Dendritic cell treated with granulocyte-macrophage colony-stimulating factor and Interleukin-4, amounts not matched to agents 40 ng/mL and 50 ng/mL, for 4 days (primary cell): ENCODE results near the gene ZBTB20.

ENCODE experiments used
- H3K27ac Mint-ChIP-seq: one replicate; pipeline ENCODE4 v1.8.0; 2022; ENCODE audit warnings: mild to moderate bottlenecking, mixed read lengths
- H3K27me3 Mint-ChIP-seq: one replicate; pipeline ENCODE4 v1.8.0; 2022; ENCODE audit warnings: mild to moderate bottlenecking, mixed read lengths
- H3K36me3 Mint-ChIP-seq: one replicate; pipeline ENCODE4 v1.8.0; 2022; ENCODE audit warnings: low read depth, mixed read lengths
- H3K4me1 Mint-ChIP-seq: one replicate; pipeline ENCODE4 v1.8.0; 2022; ENCODE audit warnings: low read depth, mixed read lengths
- H3K4me3 Mint-ChIP-seq: one replicate; pipeline ENCODE4 v1.8.0; 2022; ENCODE audit warnings: mild to moderate bottlenecking, moderate library complexity, mixed read lengths
- H3K9me3 Mint-ChIP-seq: one replicate; pipeline ENCODE4 v1.8.0; 2022; ENCODE audit warnings: mixed read lengths
- intact Hi-C: fragments of 100-400 bp; cut with micrococcal nuclease; formaldehyde crosslinking; loops from one replicate; pipeline ENCODE4 v1.15.0; 2022

Gene ZBTB20

DNA sequence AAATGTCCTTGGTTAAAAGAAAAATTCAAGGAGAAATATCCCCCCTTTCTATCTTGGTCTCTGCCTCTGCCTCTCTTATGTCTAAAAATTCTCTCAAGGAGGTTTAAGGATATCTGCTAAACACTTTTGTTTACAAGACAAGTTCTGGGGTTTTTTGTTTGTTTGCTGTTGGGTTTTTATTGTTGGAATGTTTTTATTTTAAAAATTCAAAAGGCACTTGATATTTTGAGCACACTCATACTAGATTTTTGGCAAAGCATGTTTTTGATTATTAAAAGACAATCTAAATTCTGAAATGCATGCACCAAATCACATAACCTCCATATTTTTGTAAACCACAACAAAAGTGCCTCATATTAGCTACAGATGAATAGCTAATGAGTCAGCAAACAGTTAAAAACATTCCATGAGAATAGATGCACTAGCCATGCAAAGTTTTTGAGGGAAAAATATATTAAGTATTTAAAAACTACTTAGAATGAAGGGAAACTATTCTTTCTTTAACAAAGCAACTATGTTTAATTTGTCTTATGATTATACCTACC, 84.6 kb downstream of the ZBTB20 start:
- H3K27me3 Mint-ChIP-seq: no peaks in the 10 kb centered on the region
- H3K36me3 Mint-ChIP-seq: peaks cover 6% of the 10 kb centered on the region
- H3K4me3 Mint-ChIP-seq: no peak overlapping the region
- H3K27ac Mint-ChIP-seq: no peak overlapping the region
- intact Hi-C loops: no loop called here
- peaks cover 19% of the 10 kb centered on the region for H3K9me3 Mint-ChIP-seq
- H3K4me1 Mint-ChIP-seq: peaks cover 13% of the 10 kb centered on the region

DNA sequence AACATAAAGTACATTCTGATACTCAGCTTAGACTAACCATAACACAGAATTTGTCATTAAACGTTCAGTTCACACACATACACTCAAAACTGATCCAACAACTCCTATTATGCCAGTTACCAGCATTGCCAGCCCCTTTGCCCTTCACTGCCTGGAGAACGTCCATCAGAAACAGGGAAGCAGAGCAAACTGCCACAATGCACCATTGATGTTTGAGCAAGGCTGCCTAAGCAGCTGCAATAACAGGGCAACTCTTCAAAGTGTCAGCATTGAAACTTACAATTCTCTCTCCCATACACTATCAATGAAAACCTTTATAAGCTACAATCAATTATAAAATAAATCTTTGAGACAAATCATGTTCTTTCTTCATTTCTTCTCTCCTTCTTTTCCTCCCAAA, 85.1 kb downstream of the ZBTB20 start:
- no peaks in the 10 kb centered on the region for H3K27me3 Mint-ChIP-seq
- H3K36me3 Mint-ChIP-seq: peaks cover 6% of the 10 kb centered on the region
- intact Hi-C loops: no loop called here
- H3K9me3 Mint-ChIP-seq: peaks cover 19% of the 10 kb centered on the region
- H3K4me3 Mint-ChIP-seq: no peak overlapping the region
- H3K4me1 Mint-ChIP-seq: peaks cover 13% of the 10 kb centered on the region
- H3K27ac Mint-ChIP-seq: no peak overlapping the region

DNA sequence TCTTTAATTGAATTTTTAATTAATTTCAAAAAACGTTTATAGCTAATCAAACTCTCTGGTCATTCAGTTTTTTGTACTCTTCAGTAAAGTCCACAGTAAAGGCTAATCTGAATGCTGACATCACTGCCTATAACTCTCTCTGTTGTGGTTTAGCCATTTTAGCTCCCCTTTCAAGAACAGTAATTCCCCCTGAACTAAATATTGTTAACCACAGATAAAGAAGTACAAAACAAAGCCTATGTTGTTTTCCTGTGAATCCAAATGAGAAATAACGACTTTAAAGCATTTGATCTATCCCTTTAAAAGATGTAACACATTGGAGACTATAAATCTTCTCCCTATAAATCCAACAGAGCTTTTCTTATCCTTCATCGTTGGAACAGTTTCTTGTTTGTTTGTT, 94.2 kb downstream of the ZBTB20 start:
- H3K27ac Mint-ChIP-seq: no peak overlapping the region
- H3K9me3 Mint-ChIP-seq: peaks cover 2% of the 10 kb centered on the region
- intact Hi-C loops: no loop called here
- H3K27me3 Mint-ChIP-seq: no peaks in the 10 kb centered on the region
- no peaks in the 10 kb centered on the region for H3K4me1 Mint-ChIP-seq
- no peaks in the 10 kb centered on the region for H3K36me3 Mint-ChIP-seq
- no peak overlapping the region for H3K4me3 Mint-ChIP-seq

DNA sequence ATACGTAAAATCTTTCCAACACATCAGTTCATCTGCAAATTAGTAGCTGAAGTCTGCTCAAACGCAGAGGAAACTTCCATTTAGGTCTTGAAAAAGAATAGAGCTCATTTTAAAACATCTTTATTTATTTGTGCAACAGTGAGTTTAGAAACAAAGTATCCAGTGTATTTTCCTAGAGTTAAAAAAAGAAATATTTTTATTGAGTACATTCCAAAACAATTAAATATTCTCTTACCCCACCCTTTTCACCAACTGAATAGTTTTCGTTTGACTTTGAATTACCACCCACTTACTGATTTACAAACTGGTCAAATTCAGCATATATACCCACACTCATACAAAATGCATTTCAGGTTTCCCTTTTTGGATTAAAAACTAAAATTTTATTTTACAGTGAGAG, 104.7 kb downstream of the ZBTB20 start:
- no peak overlapping the region for H3K27ac Mint-ChIP-seq
- H3K9me3 Mint-ChIP-seq: no peaks in the 10 kb centered on the region
- H3K4me1 Mint-ChIP-seq: no peaks in the 10 kb centered on the region
- H3K4me3 Mint-ChIP-seq: no peak overlapping the region
- intact Hi-C loops: no loop called here
- no peaks in the 10 kb centered on the region for H3K27me3 Mint-ChIP-seq
- H3K36me3 Mint-ChIP-seq: no peaks in the 10 kb centered on the region

- intact Hi-C loops: no loop called here
- no peaks in the 10 kb centered on the region for H3K9me3 Mint-ChIP-seq
- no peaks in the 10 kb centered on the region for H3K4me1 Mint-ChIP-seq
- no peaks in the 10 kb centered on the region for H3K27me3 Mint-ChIP-seq
- no peak overlapping the region for H3K27ac Mint-ChIP-seq
- no peak overlapping the region for H3K4me3 Mint-ChIP-seq
- no peaks in the 10 kb centered on the region for H3K36me3 Mint-ChIP-seq
These were observed 106.3 kb downstream of the ZBTB20 start for GRCh38 chr3:115040673-115041286.

DNA sequence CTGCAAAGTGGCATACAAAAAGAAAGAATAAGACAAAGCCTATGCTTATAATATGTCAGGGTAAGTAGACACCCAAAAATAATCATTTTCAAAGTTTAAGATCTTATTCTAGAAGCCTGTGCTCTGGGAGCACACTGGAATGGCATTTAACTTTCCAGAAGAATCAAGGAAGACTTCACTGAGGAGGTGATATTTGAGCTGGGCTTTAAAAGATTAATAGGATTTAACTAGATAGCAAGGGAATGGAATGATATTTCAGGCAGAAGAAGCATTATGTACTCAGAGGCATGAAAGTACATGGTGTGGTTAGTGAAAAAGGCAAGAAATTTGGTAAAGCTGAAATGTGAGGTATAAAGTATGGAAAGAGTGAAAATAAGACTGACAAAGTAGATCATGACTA, 106.8 kb downstream of the ZBTB20 start:
- H3K27ac Mint-ChIP-seq: no peak overlapping the region
- H3K36me3 Mint-ChIP-seq: no peaks in the 10 kb centered on the region
- intact Hi-C loops: no loop called here
- H3K4me1 Mint-ChIP-seq: no peaks in the 10 kb centered on the region
- H3K4me3 Mint-ChIP-seq: no peak overlapping the region
- H3K9me3 Mint-ChIP-seq: peaks cover 1% of the 10 kb centered on the region
- H3K27me3 Mint-ChIP-seq: no peaks in the 10 kb centered on the region

DNA sequence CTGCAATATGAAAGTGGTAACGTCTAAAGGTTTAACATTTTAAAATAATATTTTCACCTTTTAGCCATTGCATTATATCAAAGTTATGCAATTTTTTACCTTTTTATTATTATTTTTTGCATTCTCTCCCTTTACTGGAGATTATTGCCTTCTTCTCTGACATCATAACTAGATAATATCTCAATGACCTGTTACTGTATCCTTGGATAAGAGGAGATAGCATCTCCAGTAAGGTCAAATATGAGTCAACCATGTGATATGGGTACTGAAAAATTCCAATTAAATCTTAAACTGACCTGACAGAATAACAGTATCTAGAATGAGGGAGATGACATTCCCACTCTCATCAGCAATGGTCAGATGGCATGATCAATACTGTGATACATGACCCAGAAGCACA, 108.3 kb downstream of the ZBTB20 start:
- no peaks in the 10 kb centered on the region for H3K36me3 Mint-ChIP-seq
- intact Hi-C loops: loop anchor here (2.0 to 5.0 kb wide), 2 partner anchors 128 to 654 kb away; no protein-coding TSS in a partner anchor
- H3K27me3 Mint-ChIP-seq: no peaks in the 10 kb centered on the region
- H3K4me3 Mint-ChIP-seq: no peak overlapping the region
- H3K4me1 Mint-ChIP-seq: no peaks in the 10 kb centered on the region
- H3K9me3 Mint-ChIP-seq: peaks cover 12% of the 10 kb centered on the region
- no peak overlapping the region for H3K27ac Mint-ChIP-seq

DNA sequence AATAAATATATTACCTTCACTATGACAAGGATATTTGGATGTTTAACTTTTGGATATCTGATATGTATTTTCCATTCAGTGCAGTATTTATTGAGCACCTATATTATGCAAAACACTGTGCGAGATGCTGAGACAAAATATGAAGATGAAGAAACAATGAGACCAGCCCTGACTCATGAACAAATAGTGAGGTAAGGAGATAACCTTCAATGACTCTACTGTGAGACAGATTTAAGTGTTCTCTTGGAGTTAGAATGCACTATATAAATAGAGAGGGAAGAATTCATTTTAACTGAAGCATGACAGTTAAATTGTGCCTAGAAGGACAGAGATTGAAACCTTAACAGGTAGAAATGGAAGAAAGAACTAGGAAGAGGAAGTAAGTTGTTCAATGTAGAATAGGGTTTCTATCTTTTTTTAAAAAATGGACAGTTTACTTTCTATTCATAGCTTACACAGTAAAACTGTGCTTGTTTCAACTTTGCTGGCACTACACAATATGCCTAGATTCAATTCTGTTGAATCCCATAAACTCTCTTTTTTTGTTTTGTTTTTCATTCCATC, 124.2 kb downstream of the ZBTB20 start:
- Mint-ChIP-seq H3K27ac (no peak overlapping the region), H3K36me3 (no peaks in the 10 kb centered on the region), H3K27me3 (no peaks in the 10 kb centered on the region), H3K4me3 (no peak overlapping the region), H3K4me1 (peaks cover 20% of the 10 kb centered on the region), H3K9me3 (no peaks in the 10 kb centered on the region)
- intact Hi-C loops: no loop called here

DNA sequence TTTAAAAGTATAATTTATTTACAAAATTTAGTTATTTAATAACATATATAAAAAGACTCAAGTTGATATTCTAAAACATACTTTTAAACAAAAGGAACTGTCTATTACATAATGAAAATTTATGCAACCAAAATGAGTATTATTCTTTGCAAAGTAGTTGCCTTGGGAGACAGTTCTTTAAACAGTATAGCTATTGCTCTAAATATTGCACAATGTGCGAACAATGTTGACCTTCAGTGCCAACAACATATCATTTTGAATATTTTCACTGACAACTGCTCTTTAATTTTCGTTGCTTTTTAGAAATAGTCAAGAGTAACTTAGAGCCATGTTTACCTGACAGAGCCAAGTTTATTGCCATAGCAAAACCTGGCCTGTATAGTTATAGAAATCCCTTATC, 124.9 kb downstream of the ZBTB20 start:
- intact Hi-C loops: no loop called here
- Mint-ChIP-seq H3K4me1 (peaks cover 20% of the 10 kb centered on the region), H3K9me3 (peaks cover under 1% of the 10 kb centered on the region), H3K4me3 (no peak overlapping the region), H3K36me3 (no peaks in the 10 kb centered on the region), H3K27me3 (no peaks in the 10 kb centered on the region), H3K27ac (no peak overlapping the region)

DNA sequence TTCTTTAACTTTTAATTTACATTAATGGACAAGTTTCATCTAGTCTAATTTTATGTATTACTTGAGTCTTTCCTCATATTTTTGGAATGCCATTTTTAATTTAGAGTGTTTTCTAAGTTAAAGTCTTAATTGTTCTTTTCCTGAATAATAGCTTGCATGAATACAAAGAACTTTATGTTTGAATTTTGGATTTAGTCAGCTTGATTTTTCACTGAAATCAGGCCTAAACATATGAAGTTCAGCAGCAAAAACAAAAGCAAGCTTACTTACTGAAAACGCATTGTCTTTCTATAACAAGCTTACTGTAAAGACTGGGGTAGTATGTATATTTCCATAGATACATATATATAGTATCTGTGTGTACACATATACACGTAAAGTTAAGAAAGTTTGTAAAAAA, 126.0 kb downstream of the ZBTB20 start:
- peaks cover 20% of the 10 kb centered on the region for H3K4me1 Mint-ChIP-seq
- intact Hi-C loops: no loop called here
- H3K27ac Mint-ChIP-seq: no peak overlapping the region
- no peak overlapping the region for H3K4me3 Mint-ChIP-seq
- H3K9me3 Mint-ChIP-seq: peaks cover 12% of the 10 kb centered on the region
- no peaks in the 10 kb centered on the region for H3K27me3 Mint-ChIP-seq
- no peaks in the 10 kb centered on the region for H3K36me3 Mint-ChIP-seq

- no peak overlapping the region for H3K27ac Mint-ChIP-seq
- H3K27me3 Mint-ChIP-seq: no peaks in the 10 kb centered on the region
- H3K36me3 Mint-ChIP-seq: no peaks in the 10 kb centered on the region
- peaks cover 20% of the 10 kb centered on the region for H3K4me1 Mint-ChIP-seq
- H3K9me3 Mint-ChIP-seq: peaks cover 18% of the 10 kb centered on the region
- H3K4me3 Mint-ChIP-seq: no peak overlapping the region
- intact Hi-C loops: no loop called here
These were observed 127.2 kb downstream of the ZBTB20 start for GRCh38 chr3:115019900-115020299.

- intact Hi-C loops: no loop called here
- Mint-ChIP-seq H3K9me3 (peaks cover 18% of the 10 kb centered on the region), H3K27me3 (no peaks in the 10 kb centered on the region), H3K4me3 (no peak overlapping the region), H3K4me1 (peaks cover 20% of the 10 kb centered on the region), H3K36me3 (no peaks in the 10 kb centered on the region), H3K27ac (no peak overlapping the region)
These were observed 128.4 kb downstream of the ZBTB20 start for GRCh38 chr3:115018694-115019093.

- H3K9me3 Mint-ChIP-seq: peaks cover 24% of the 10 kb centered on the region
- intact Hi-C loops: no loop called here
- H3K4me3 Mint-ChIP-seq: no peak overlapping the region
- no peaks in the 10 kb centered on the region for H3K27me3 Mint-ChIP-seq
- H3K36me3 Mint-ChIP-seq: no peaks in the 10 kb centered on the region
- no peaks in the 10 kb centered on the region for H3K4me1 Mint-ChIP-seq
- no peak overlapping the region for H3K27ac Mint-ChIP-seq
These were observed 139.1 kb downstream of the ZBTB20 start for GRCh38 chr3:115007966-115008365.

DNA sequence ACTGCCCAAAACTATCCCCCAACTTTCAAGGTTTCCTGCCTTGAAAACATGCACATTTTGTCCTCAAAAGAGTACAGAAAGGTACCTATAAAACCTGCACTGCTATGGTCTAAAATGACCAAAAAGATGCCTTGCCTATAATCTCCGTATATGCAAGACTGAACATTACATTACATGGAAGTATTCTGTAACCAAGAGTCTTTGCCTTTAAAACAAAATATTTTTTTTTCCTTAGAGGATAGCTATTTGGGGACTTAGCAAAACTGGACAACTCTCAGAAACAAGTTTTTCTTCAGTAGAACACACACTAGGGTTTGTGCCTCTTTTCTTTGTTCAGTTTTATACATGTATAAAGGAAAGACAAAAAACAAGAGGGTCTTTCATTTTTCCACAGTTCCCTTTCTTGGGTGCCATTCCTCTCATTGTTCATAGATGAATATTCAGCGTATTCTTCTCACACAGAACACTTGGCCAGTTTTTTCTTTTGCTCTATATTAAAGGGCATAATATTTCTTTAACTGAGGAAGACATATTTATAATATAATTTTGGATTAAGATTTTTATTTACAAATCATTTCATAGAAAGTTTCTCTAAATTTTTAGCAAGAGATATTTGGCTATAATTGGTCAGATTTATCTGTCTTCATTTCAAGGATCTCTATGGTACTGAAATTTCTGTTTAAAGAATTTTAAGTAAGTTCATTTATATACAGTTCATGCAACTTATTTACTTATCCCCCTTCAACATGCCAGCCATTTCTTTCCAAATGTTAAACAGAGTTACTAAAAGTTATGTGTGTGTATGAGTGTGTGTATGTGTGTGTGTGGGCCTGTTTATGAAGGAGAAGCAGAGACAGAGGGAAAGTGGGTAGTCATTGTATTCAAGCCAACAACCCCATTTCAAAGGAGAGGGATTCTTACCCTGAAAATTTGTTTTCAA, 142.6 kb downstream of the ZBTB20 start:
- no peaks in the 10 kb centered on the region for H3K4me1 Mint-ChIP-seq
- no peaks in the 10 kb centered on the region for H3K27me3 Mint-ChIP-seq
- H3K4me3 Mint-ChIP-seq: no peak overlapping the region
- H3K36me3 Mint-ChIP-seq: no peaks in the 10 kb centered on the region
- no peaks in the 10 kb centered on the region for H3K9me3 Mint-ChIP-seq
- intact Hi-C loops: no loop called here
- H3K27ac Mint-ChIP-seq: no peak overlapping the region
